HFFc6 (cell line): ENCODE measurements around the gene KCND2. TPM values are rescaled to one million over a fixed set of nuclear protein-coding genes. Genes with fewer than 3 reads are reported as not detected.

ENCODE experiments used
- DNase-seq: peaks from one replicate; pipeline ENCODE4 v3.0.0-alpha.2; 2018
- H3K27ac Mint-ChIP-seq: 2 replicates; pipeline ENCODE4 v1.8.0; 2020; ENCODE audit warnings: mild to moderate bottlenecking, mixed read lengths
- H3K27me3 Mint-ChIP-seq: 2 replicates; pipeline ENCODE4 v1.8.0; 2021; ENCODE audit warnings: mild to moderate bottlenecking, moderate library complexity, mixed read lengths; ENCODE audit not compliant: insufficient read depth
- H3K36me3 Mint-ChIP-seq: 2 replicates; pipeline ENCODE4 v1.8.0; 2021; ENCODE audit warnings: low read depth, mixed read lengths
- H3K4me1 Mint-ChIP-seq: 2 replicates; pipeline ENCODE4 v1.8.0; 2020; ENCODE audit warnings: low read depth, mixed read lengths
- H3K4me3 Mint-ChIP-seq: 2 replicates; pipeline ENCODE4 v1.8.0; 2020; ENCODE audit warnings: mild to moderate bottlenecking, moderate library complexity, mixed read lengths
- H3K9me3 Mint-ChIP-seq: 2 replicates; pipeline ENCODE4 v1.8.0; 2020; ENCODE audit warnings: mild to moderate bottlenecking, mixed read lengths
- CTCF ChIP-seq: fragments of 200-600 bp; sonication (generic); IDR thresholded peaks from 2 replicates; pipeline ENCODE4 v1.5.0; 2021; ENCODE audit warnings: antibody characterized with exemption, mild to moderate bottlenecking
- total RNA-seq, 6 experiments: library from RNA; stranded (reverse); fragmentation: NEBNext Ultra II Directional; extraction: Animal tissue kit (Norgen Biotek cat#: 25700); gene quantifications; 2 replicates in 1 of 6; 3 replicates in 5 of 6; pipeline ENCODE4 v1.2.3, GENCODE V29; 2021

KCND2 gene
- total RNA-seq, 6 experiments from 2014 or later: not detected

GRCh38 chr7:120529736-120530135 is 256.8 kb downstream of the KCND2 start:
- no peak overlapping the region for H3K4me3 Mint-ChIP-seq
- no peaks in the 10 kb centered on the region for H3K36me3 Mint-ChIP-seq
- no peak overlapping the region for H3K27ac Mint-ChIP-seq
- H3K9me3 Mint-ChIP-seq: peaks cover 7% of the 10 kb centered on the region; the same call in 1 of the 2 replicates
- H3K27me3 Mint-ChIP-seq: no peaks in the 10 kb centered on the region
- no peak for TF ChIP-seq CTCF
- no peaks in the 10 kb centered on the region for H3K4me1 Mint-ChIP-seq
- no peak for DNase-seq

GRCh38 chr7:120538335-120538734 is 265.4 kb downstream of the KCND2 start:
- Mint-ChIP-seq H3K36me3 (no peaks in the 10 kb centered on the region), H3K27me3 (no peaks in the 10 kb centered on the region; the same call in 1 of the 2 replicates), H3K27ac (no peak overlapping the region), H3K9me3 (peaks cover 16% of the 10 kb centered on the region), H3K4me3 (no peak overlapping the region), H3K4me1 (no peaks in the 10 kb centered on the region)
- DNase-seq: no peak
- TF ChIP-seq CTCF: no peak

- no peaks in the 10 kb centered on the region for H3K4me1 Mint-ChIP-seq
- no peaks in the 10 kb centered on the region; the same call in 1 of the 2 replicates for H3K27me3 Mint-ChIP-seq
- no peak overlapping the region for H3K27ac Mint-ChIP-seq
- H3K36me3 Mint-ChIP-seq: no peaks in the 10 kb centered on the region
- DNase-seq: no peak
- H3K9me3 Mint-ChIP-seq: peaks cover 16% of the 10 kb centered on the region
- no peak for TF ChIP-seq CTCF
- H3K4me3 Mint-ChIP-seq: no peak overlapping the region
Observed at GRCh38 chr7:120539321-120539720, 266.3 kb downstream of the KCND2 start.

- Mint-ChIP-seq H3K4me1 (no peaks in the 10 kb centered on the region), H3K9me3 (peaks cover 3% of the 10 kb centered on the region; the same call in 1 of the 2 replicates), H3K36me3 (no peaks in the 10 kb centered on the region), H3K27me3 (no peaks in the 10 kb centered on the region; the same call in 1 of the 2 replicates), H3K27ac (no peak overlapping the region), H3K4me3 (no peak overlapping the region)
- TF ChIP-seq CTCF: no peak
- DNase-seq: no peak
Observed at GRCh38 chr7:120547605-120548004, 274.6 kb downstream of the KCND2 start.

- no peak for TF ChIP-seq CTCF
- Mint-ChIP-seq H3K36me3 (no peaks in the 10 kb centered on the region), H3K4me3 (no peak overlapping the region), H3K9me3 (peaks cover 10% of the 10 kb centered on the region), H3K4me1 (no peaks in the 10 kb centered on the region), H3K27me3 (no peaks in the 10 kb centered on the region), H3K27ac (no peak overlapping the region)
- no peak for DNase-seq
Observed at GRCh38 chr7:120550494-120551048, 277.6 kb downstream of the KCND2 start.
